WTC11 (cell line): ENCODE data around the gene KRTAP5-3. TPM values are rescaled to one million over a fixed set of nuclear protein-coding genes. Genes with fewer than 3 reads are reported as not detected.

Experiments
- ATAC-seq: fragments of 200-7000 bp; cut with Tn5 transposase; 2 replicates; pipeline ENCODE4 v1.10.0; 2021; ENCODE audit warnings: mild to moderate bottlenecking, moderate library complexity
- CTCF ChIA-PET: fragments of 300-600 bp; sonication (Branson Sonifier 250); formaldehyde crosslinking; loops from one replicate; lab custom pipeline; 2021; ENCODE audit warnings: antibody characterized with exemption; lab: Charles Lee
- POLR2A ChIA-PET: fragments of 350-600 bp; sonication (Branson Sonifier 250); formaldehyde crosslinking; loops from one replicate; lab custom pipeline; 2021; ENCODE audit warnings: antibody characterized with exemption; lab: Charles Lee
- DNase-seq: peaks from one replicate; pipeline ENCODE4 v3.0.0; 2021; ENCODE audit warnings: low spot score
- H3K27ac Mint-ChIP-seq: 2 replicates; pipeline ENCODE4 v1.8.0; 2021; ENCODE audit warnings: mixed read lengths
- H3K27me3 Mint-ChIP-seq: 2 replicates; pipeline ENCODE4 v1.8.0; 2021; ENCODE audit warnings: low read depth, mild to moderate bottlenecking, moderate library complexity, mixed read lengths
- H3K36me3 Mint-ChIP-seq: 2 replicates; pipeline ENCODE4 v1.8.0; 2021; ENCODE audit warnings: mixed read lengths
- H3K4me1 Mint-ChIP-seq: 2 replicates; pipeline ENCODE4 v1.8.0; 2022; ENCODE audit warnings: mixed read lengths
- H3K4me3 Mint-ChIP-seq: 2 replicates; pipeline ENCODE4 v1.8.0; 2021; ENCODE audit warnings: mild to moderate bottlenecking, moderate library complexity, mixed read lengths
- H3K9me3 Mint-ChIP-seq: 2 replicates; pipeline ENCODE4 v1.8.0; 2021; ENCODE audit warnings: mixed read lengths
- CREB1 ChIP-seq: sonication (generic); formaldehyde crosslinking; IDR thresholded peaks from 2 replicates; pipeline ENCODE4 v1.8.0; 2023; ENCODE audit warnings: mild to moderate bottlenecking, missing genetic modification reagents
- ELF4 ChIP-seq: sonication (generic); formaldehyde crosslinking; IDR thresholded peaks from 2 replicates; pipeline ENCODE4 v1.8.1; 2022; ENCODE audit warnings: low read depth, mild to moderate bottlenecking, moderate library complexity, missing genetic modification reagents
- ESRRA ChIP-seq: sonication (generic); formaldehyde crosslinking; IDR thresholded peaks from 2 replicates; pipeline ENCODE4 v1.8.1; 2022; ENCODE audit warnings: mild to moderate bottlenecking, missing genetic modification reagents, borderline replicate concordance
- ETV6 ChIP-seq: sonication (generic); formaldehyde crosslinking; IDR thresholded peaks from 2 replicates; pipeline ENCODE4 v1.8.1; 2022; ENCODE audit warnings: mild to moderate bottlenecking, missing genetic modification reagents
- FOXP1 ChIP-seq: sonication (generic); formaldehyde crosslinking; IDR thresholded peaks from 2 replicates; pipeline ENCODE4 v1.8.0; 2022; ENCODE audit warnings: missing genetic modification reagents, mild to moderate bottlenecking, moderate library complexity, borderline replicate concordance
- GABPB1 ChIP-seq: sonication (generic); formaldehyde crosslinking; IDR thresholded peaks from 2 replicates; pipeline ENCODE4 v1.8.1; 2023; ENCODE audit warnings: mild to moderate bottlenecking, missing genetic modification reagents
- GRHL2 ChIP-seq: fragments of 250-450 bp; sonication (Bioruptor Pico); IDR thresholded peaks from 2 replicates; pipeline ENCODE4 v1.8.0; 2022; ENCODE audit warnings: mild to moderate bottlenecking, moderate library complexity; ENCODE audit not compliant: insufficient replicate concordance, severe bottlenecking
- GTF2I ChIP-seq: fragments of 250-450 bp; sonication (Bioruptor Pico); conservative IDR thresholded peaks from 2 replicates; pipeline ENCODE4 v1.4.0; 2021; ENCODE audit warnings: mild to moderate bottlenecking
- NFE2L1 ChIP-seq: sonication (generic); formaldehyde crosslinking; IDR thresholded peaks from 2 replicates; pipeline ENCODE4 v1.8.1; 2023; ENCODE audit warnings: missing genetic modification reagents
- NR3C1 ChIP-seq: sonication (generic); formaldehyde crosslinking; conservative IDR thresholded peaks from 2 replicates; pipeline ENCODE4 v1.8.1; 2023; ENCODE audit warnings: low read depth, mild to moderate bottlenecking, missing genetic modification reagents
- SMAD3 ChIP-seq: sonication (generic); formaldehyde crosslinking; IDR thresholded peaks from 2 replicates; pipeline ENCODE4 v1.8.0; 2022; ENCODE audit warnings: missing genetic modification reagents, mild to moderate bottlenecking, borderline replicate concordance
- TCF7 ChIP-seq: sonication (generic); formaldehyde crosslinking; IDR thresholded peaks from 2 replicates; pipeline ENCODE4 v1.8.0; 2022; ENCODE audit warnings: mild to moderate bottlenecking, low read depth, missing genetic modification reagents, moderate library complexity
- TEAD1 ChIP-seq: sonication (generic); formaldehyde crosslinking; IDR thresholded peaks from 2 replicates; pipeline ENCODE4 v1.8.0; 2022; ENCODE audit warnings: mild to moderate bottlenecking, missing genetic modification reagents
- ZBTB21 ChIP-seq: sonication (generic); formaldehyde crosslinking; IDR thresholded peaks from 2 replicates; pipeline ENCODE4 v1.8.1; 2023; ENCODE audit warnings: mild to moderate bottlenecking, missing genetic modification reagents, borderline replicate concordance
- ZNF121 ChIP-seq: sonication (generic); formaldehyde crosslinking; IDR thresholded peaks from 2 replicates; pipeline ENCODE4 v1.8.0; 2023; ENCODE audit warnings: missing genetic modification reagents
- ZNF396 ChIP-seq: fragments of 250-450 bp; sonication (Bioruptor Pico); IDR thresholded peaks from 2 replicates; pipeline ENCODE4 v1.8.0; 2021; ENCODE audit warnings: mild to moderate bottlenecking, moderate library complexity, borderline replicate concordance
- ZNF423 ChIP-seq: fragments of 250-450 bp; sonication (Bioruptor Pico); IDR thresholded peaks from 2 replicates; pipeline ENCODE4 v2.1.2; 2022; ENCODE audit warnings: mild to moderate bottlenecking, moderate library complexity
- total RNA-seq: library from RNA; stranded (reverse); gene quantifications from 3 replicates; pipeline ENCODE4 v1.2.3, GENCODE V29; 2021
- TF ChIP-seq, protein P1 (sequence below): fragments of 200-600 bp; IDR thresholded peaks from 2 replicates; pipeline ENCODE4 v1.8.0; 2022; ENCODE audit warnings: antibody characterized with exemption
- TF ChIP-seq, protein P2 (sequence below): sonication (generic); formaldehyde crosslinking; IDR thresholded peaks from 2 replicates; pipeline ENCODE4 v1.8.1; 2022; ENCODE audit warnings: low read depth, mild to moderate bottlenecking, moderate library complexity, missing genetic modification reagents, borderline replicate concordance
- TF ChIP-seq, protein P3 (sequence below): fragments of 250-450 bp; sonication (Bioruptor Pico); conservative IDR thresholded peaks from 2 replicates; pipeline ENCODE4 v1.9.0; 2021; ENCODE audit warnings: mild to moderate bottlenecking
- TF ChIP-seq, protein P4 (sequence below): fragments of 250-450 bp; sonication (Bioruptor Pico); IDR thresholded peaks from 2 replicates; pipeline ENCODE4 v1.8.0; 2021; ENCODE audit warnings: mild to moderate bottlenecking
- TF ChIP-seq, protein P5 (sequence below): fragments of 250-450 bp; sonication (Bioruptor Pico); IDR thresholded peaks from 2 replicates; pipeline ENCODE4 v1.9.0; 2021; ENCODE audit warnings: mild to moderate bottlenecking
- TF ChIP-seq, protein P6 (sequence below): sonication (generic); formaldehyde crosslinking; conservative IDR thresholded peaks from 2 replicates; pipeline ENCODE4 v1.8.1; 2022; ENCODE audit warnings: mild to moderate bottlenecking, missing genetic modification reagents
- TF ChIP-seq, protein P7 (sequence below): fragments of 250-450 bp; sonication (Bioruptor Pico); IDR thresholded peaks from 2 replicates; pipeline ENCODE4 v1.9.0; 2021; ENCODE audit warnings: moderate library complexity, mild to moderate bottlenecking, inconsistent platforms, borderline replicate concordance

The KRTAP5-3 gene
- total RNA-seq, 1 experiment from 2014 or later: not detected

DNA sequence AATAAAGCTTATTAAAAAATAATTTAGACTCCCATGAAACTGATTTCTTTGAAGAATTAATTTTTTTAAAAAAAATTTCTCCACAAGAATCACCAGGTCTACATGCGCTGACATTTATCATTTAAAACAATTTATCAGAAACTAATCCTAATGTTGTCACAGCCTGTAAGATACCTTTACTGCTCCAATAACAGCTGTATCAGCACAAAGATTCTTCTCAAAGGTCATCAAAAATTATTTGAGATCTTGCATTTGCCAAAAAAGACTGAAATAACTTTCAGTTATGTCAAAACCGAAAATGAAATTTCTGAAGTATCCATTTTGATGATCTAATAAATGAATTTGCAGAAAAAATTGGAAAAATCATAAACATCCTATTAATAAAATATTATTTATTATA is 29.4 kb upstream of the KRTAP5-3 start:
- ChIA-PET CTCF (interaction anchor here (1.0 to 4.8 kb wide), 5 partner anchors 7 to 195 kb away, joined by 3 to 45 read pairs (median 4); partner anchors contain the start of gene KRTAP5-5), POLR2A (no interaction called here)
- Mint-ChIP-seq H3K9me3 (no peaks in the 10 kb centered on the region), H3K4me1 (peaks cover 5% of the 10 kb centered on the region), H3K27ac (no peak overlapping the region), H3K36me3 (no peaks in the 10 kb centered on the region), H3K27me3 (peaks cover 22% of the 10 kb centered on the region), H3K4me3 (no peak overlapping the region)
- no peak for ATAC-seq
- no peak for TF ChIP-seq ELF4
- TF ChIP-seq NR3C1: no peak
- TF ChIP-seq, protein P1, sequence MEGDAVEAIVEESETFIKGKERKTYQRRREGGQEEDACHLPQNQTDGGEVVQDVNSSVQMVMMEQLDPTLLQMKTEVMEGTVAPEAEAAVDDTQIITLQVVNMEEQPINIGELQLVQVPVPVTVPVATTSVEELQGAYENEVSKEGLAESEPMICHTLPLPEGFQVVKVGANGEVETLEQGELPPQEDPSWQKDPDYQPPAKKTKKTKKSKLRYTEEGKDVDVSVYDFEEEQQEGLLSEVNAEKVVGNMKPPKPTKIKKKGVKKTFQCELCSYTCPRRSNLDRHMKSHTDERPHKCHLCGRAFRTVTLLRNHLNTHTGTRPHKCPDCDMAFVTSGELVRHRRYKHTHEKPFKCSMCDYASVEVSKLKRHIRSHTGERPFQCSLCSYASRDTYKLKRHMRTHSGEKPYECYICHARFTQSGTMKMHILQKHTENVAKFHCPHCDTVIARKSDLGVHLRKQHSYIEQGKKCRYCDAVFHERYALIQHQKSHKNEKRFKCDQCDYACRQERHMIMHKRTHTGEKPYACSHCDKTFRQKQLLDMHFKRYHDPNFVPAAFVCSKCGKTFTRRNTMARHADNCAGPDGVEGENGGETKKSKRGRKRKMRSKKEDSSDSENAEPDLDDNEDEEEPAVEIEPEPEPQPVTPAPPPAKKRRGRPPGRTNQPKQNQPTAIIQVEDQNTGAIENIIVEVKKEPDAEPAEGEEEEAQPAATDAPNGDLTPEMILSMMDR: no peak
- TF ChIP-seq ZNF423: no peak
- TF ChIP-seq, protein P2, sequence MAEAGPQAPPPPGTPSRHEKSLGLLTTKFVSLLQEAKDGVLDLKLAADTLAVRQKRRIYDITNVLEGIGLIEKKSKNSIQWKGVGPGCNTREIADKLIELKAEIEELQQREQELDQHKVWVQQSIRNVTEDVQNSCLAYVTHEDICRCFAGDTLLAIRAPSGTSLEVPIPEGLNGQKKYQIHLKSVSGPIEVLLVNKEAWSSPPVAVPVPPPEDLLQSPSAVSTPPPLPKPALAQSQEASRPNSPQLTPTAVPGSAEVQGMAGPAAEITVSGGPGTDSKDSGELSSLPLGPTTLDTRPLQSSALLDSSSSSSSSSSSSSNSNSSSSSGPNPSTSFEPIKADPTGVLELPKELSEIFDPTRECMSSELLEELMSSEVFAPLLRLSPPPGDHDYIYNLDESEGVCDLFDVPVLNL (CRISPR knock-in tag): no peak
- no peak for TF ChIP-seq FOXP1 (CRISPR knock-in tag)
- TF ChIP-seq GABPB1 (CRISPR knock-in tag): no peak
- no peak for TF ChIP-seq TEAD1
- TF ChIP-seq ZBTB21: no peak
- DNase-seq: no peak

DNA sequence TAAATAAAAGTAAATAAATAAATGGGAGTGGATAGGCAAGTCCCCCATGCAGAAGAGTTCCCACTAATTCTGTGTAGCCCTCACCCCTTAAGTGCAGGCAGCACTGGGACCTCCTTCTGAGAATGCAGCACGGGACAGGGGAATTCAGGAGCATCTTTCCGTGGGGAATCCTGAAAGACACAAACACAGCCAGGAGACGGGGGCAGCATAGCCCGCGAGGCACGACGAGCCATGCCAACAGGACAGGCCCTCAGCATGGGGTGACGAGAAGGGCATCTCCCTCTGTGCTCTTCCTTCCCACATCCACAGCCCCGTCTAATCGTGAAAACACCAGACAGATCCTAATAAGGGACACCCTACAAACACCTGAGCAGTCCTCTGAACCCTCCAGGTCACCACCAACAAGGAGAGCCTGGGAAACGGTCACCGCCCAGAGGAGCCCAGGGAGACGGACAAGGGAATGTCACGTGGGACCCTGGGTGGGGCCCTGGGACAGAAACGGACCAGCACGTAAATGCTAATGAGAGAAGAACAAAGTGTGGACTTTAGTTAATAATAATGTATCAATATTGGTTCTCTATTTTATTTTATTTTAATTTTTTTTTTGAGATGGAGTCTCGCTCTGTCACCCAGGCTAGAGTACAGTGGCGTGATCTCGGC is 28.2 kb upstream of the KRTAP5-3 start:
- no peak overlapping the region for H3K4me3 Mint-ChIP-seq
- peaks cover 7% of the 10 kb centered on the region for H3K4me1 Mint-ChIP-seq
- H3K27ac Mint-ChIP-seq: no peak overlapping the region
- H3K9me3 Mint-ChIP-seq: no peaks in the 10 kb centered on the region
- CTCF ChIA-PET: interaction anchor here (1.6 kb wide), 1 partner anchor 16 kb away, joined by 7 read pairs; no protein-coding TSS in a partner anchor
- no peak for ATAC-seq
- no peak for DNase-seq
- POLR2A ChIA-PET: no interaction called here
- H3K27me3 Mint-ChIP-seq: peaks cover 28% of the 10 kb centered on the region
- no peaks in the 10 kb centered on the region for H3K36me3 Mint-ChIP-seq
- TF ChIP-seq CREB1 (CRISPR knock-in tag): no peak
- TF ChIP-seq ZNF121 (CRISPR knock-in tag): no peak
- TF ChIP-seq, protein P3, sequence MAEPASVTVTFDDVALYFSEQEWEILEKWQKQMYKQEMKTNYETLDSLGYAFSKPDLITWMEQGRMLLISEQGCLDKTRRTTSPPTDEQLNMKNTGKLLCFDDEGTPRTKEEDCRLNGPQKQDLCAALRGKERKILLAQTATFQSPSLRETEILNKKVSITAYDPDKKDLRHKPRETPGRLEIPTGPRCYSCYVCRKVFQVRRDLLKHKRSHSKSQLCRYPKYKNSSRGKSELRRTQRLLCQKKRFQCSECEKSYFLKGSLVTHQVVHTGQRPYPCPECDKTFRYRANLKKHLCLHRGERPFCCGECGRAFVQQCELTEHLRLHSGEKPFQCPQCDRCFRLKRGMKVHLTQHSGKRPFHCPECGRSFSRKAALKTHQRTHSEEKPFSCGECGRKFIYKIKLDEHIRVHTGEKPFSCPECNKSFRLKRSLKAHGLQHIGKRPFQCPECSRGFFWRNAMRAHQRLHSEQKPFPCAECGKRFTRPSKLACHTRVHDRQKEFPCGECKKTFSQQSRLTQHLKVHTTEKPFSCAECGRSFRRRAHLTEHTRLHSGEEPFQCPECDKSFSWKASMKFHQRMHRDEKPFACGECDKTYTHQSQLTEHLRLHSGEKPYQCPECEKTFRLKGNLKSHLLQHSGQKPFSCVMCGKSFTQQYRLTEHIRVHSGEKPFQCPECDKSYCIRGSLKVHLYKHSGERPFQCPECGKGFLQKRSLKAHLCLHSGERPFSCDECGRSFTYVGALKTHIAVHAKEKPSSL: no peak
- TF ChIP-seq, protein P4, sequence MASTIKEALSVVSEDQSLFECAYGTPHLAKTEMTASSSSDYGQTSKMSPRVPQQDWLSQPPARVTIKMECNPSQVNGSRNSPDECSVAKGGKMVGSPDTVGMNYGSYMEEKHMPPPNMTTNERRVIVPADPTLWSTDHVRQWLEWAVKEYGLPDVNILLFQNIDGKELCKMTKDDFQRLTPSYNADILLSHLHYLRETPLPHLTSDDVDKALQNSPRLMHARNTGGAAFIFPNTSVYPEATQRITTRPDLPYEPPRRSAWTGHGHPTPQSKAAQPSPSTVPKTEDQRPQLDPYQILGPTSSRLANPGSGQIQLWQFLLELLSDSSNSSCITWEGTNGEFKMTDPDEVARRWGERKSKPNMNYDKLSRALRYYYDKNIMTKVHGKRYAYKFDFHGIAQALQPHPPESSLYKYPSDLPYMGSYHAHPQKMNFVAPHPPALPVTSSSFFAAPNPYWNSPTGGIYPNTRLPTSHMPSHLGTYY: no peak
- TF ChIP-seq, protein P5, sequence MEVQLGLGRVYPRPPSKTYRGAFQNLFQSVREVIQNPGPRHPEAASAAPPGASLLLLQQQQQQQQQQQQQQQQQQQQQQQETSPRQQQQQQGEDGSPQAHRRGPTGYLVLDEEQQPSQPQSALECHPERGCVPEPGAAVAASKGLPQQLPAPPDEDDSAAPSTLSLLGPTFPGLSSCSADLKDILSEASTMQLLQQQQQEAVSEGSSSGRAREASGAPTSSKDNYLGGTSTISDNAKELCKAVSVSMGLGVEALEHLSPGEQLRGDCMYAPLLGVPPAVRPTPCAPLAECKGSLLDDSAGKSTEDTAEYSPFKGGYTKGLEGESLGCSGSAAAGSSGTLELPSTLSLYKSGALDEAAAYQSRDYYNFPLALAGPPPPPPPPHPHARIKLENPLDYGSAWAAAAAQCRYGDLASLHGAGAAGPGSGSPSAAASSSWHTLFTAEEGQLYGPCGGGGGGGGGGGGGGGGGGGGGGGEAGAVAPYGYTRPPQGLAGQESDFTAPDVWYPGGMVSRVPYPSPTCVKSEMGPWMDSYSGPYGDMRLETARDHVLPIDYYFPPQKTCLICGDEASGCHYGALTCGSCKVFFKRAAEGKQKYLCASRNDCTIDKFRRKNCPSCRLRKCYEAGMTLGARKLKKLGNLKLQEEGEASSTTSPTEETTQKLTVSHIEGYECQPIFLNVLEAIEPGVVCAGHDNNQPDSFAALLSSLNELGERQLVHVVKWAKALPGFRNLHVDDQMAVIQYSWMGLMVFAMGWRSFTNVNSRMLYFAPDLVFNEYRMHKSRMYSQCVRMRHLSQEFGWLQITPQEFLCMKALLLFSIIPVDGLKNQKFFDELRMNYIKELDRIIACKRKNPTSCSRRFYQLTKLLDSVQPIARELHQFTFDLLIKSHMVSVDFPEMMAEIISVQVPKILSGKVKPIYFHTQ (CRISPR knock-in tag): no peak
- TF ChIP-seq NR3C1: no peak
- no peak for TF ChIP-seq TCF7 (CRISPR knock-in tag)
- TF ChIP-seq NFE2L1 (CRISPR knock-in tag): no peak
- no peak for TF ChIP-seq GTF2I
- TF ChIP-seq, protein P6, sequence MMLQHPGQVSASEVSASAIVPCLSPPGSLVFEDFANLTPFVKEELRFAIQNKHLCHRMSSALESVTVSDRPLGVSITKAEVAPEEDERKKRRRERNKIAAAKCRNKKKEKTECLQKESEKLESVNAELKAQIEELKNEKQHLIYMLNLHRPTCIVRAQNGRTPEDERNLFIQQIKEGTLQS (CRISPR knock-in tag): no peak
- no peak for TF ChIP-seq ESRRA (CRISPR knock-in tag)
- TF ChIP-seq SMAD3 (CRISPR knock-in tag): no peak
- no peak for TF ChIP-seq ETV6 (CRISPR knock-in tag)
- no peak for TF ChIP-seq GRHL2
- no peak for TF ChIP-seq ZNF396 (CRISPR knock-in tag)
- TF ChIP-seq, protein P7, sequence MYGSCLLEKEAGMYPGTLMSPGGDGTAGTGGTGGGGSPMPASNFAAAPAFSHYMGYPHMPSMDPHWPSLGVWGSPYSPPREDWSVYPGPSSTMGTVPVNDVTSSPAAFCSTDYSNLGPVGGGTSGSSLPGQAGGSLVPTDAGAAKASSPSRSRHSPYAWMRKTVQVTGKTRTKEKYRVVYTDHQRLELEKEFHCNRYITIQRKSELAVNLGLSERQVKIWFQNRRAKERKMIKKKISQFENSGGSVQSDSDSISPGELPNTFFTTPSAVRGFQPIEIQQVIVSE (CRISPR knock-in tag): no peak
